MCF 10A (cell line): ENCODE results near the gene PAXX. TPM values are rescaled to one million over a fixed set of nuclear protein-coding genes. Genes with fewer than 3 reads are reported as not detected.

ENCODE experiments used
- BruUV-seq: library from RNA; stranded (reverse); fragments of 400-500 nt; replicated peaks from 2 replicates; lab custom pipeline; 2021; lab: Mats Ljungman, UMichigan
- CTCF ChIA-PET: fragments of 300-600 bp; sonication (Branson Sonifier 250); formaldehyde crosslinking; extraction: SDS; loops from one replicate; lab custom pipeline; 2021; ENCODE audit warnings: antibody characterized with exemption, inconsistent platforms; lab: Yijun Ruan, JAX
- POLR2A ChIA-PET: fragments of 300-600, 350-650 bp; sonication (Branson Sonifier 250); formaldehyde crosslinking; extraction: SDS; loops from one replicate; lab custom pipeline; 2020; ENCODE audit warnings: antibody characterized with exemption, inconsistent platforms; lab: Yijun Ruan, JAX
- DNase-seq: peaks from one replicate; pipeline ENCODE4 v3.0.0-alpha.2; 2018; ENCODE audit not compliant: unreplicated experiment
- H3K27ac Mint-ChIP-seq: one replicate; pipeline ENCODE4 v1.8.0; 2022; ENCODE audit warnings: mild to moderate bottlenecking, low read depth, mixed read lengths; ENCODE audit not compliant: unreplicated experiment
- H3K27me3 Mint-ChIP-seq: one replicate; pipeline ENCODE4 v1.8.0; 2022; ENCODE audit warnings: mixed read lengths; ENCODE audit not compliant: insufficient read depth, unreplicated experiment
- H3K36me3 Mint-ChIP-seq: one replicate; pipeline ENCODE4 v1.8.0; 2022; ENCODE audit warnings: mild to moderate bottlenecking, moderate library complexity, mixed read lengths; ENCODE audit not compliant: insufficient read depth, unreplicated experiment
- H3K4me1 Mint-ChIP-seq: one replicate; pipeline ENCODE4 v1.8.0; 2022; ENCODE audit warnings: mixed read lengths; ENCODE audit not compliant: insufficient read depth, unreplicated experiment
- H3K4me3 Mint-ChIP-seq: one replicate; pipeline ENCODE4 v1.8.0; 2022; ENCODE audit warnings: mild to moderate bottlenecking, moderate library complexity, mixed read lengths; ENCODE audit not compliant: unreplicated experiment
- H3K9me3 Mint-ChIP-seq: one replicate; pipeline ENCODE4 v1.8.0; 2022; ENCODE audit warnings: mixed read lengths; ENCODE audit not compliant: unreplicated experiment
- intact Hi-C: fragments of 100-400 bp; cut with micrococcal nuclease; formaldehyde crosslinking; loops from 2 replicates; pipeline ENCODE4 v1.14.1; 2022
- total RNA-seq: library from RNA; stranded (reverse); gene quantifications from 2 replicates; pipeline ENCODE4 v1.2.3, GENCODE V29; 2022
- TF ChIP-seq, protein P1 (sequence below): fragments of 200-600 bp; IDR thresholded peaks from one replicate; pipeline ENCODE4 v1.8.0; 2022; ENCODE audit warnings: antibody characterized with exemption, mild to moderate bottlenecking; ENCODE audit not compliant: unreplicated experiment

The PAXX gene
- total RNA-seq, 1 experiment from 2014 or later = 57.9 TPM

DNA sequence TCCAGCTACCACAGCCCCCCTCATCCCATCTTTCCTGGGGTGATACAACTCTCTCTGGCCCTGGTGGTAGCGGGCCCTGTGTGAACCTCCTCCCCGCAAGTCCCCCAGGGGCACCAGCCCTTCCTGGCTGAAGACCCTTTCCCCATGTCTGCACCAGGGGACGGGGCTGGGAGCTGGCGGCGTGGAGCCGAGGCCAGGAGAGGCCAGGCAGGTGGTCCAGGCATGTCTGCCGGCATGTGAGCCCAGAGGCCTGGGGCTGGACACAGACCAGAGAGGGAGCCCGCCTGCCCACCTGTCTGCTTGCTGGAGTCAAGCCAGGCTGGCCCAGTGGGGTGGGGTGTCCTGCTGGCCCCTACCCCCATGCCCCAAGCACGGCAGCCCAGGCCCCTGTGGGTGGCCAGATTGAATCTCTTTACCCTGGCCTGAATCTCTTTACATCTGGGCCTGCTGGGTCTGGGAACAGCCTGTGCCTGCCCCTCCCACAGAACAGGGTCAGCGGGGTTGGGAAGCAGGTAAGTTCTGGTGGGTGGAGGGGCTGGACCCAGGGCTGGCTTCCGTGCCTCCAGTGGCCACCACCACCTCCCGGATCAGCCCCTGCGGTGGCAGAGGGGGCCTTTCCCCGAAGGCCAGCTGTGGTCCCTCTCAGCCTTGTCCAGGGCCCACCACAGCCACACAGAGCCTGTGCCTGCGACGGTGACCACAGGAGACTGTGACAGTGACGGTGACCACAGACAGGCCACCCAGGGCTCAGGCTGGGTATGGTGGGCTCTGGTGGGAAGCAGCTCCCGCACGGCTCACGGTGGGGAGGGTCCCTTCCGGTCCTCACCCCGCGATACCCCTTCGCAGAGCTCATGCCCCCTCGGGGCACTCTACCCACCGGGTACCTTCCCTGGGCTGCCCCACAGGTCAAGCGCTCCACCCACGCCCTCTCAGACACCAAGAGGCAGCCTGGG lies 33.0 kb upstream of the PAXX start:
- H3K27me3 Mint-ChIP-seq = no peaks in the 10 kb centered on the region
- ChIA-PET POLR2A (interaction anchor here (0.8 to 1.5 kb wide), 2 partner anchors 11 to 180 kb away, joined by 3 to 5 read pairs; partner anchors contain the start of gene GRIN1), CTCF (interaction anchor here (0.7 to 1.1 kb wide), 3 partner anchors 70 to 76 kb away, joined by 3 read pairs; no protein-coding TSS in a partner anchor)
- TF ChIP-seq, protein P1, sequence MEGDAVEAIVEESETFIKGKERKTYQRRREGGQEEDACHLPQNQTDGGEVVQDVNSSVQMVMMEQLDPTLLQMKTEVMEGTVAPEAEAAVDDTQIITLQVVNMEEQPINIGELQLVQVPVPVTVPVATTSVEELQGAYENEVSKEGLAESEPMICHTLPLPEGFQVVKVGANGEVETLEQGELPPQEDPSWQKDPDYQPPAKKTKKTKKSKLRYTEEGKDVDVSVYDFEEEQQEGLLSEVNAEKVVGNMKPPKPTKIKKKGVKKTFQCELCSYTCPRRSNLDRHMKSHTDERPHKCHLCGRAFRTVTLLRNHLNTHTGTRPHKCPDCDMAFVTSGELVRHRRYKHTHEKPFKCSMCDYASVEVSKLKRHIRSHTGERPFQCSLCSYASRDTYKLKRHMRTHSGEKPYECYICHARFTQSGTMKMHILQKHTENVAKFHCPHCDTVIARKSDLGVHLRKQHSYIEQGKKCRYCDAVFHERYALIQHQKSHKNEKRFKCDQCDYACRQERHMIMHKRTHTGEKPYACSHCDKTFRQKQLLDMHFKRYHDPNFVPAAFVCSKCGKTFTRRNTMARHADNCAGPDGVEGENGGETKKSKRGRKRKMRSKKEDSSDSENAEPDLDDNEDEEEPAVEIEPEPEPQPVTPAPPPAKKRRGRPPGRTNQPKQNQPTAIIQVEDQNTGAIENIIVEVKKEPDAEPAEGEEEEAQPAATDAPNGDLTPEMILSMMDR = no peak
- BruUV-seq = no TSS peak
- H3K9me3 Mint-ChIP-seq = peaks cover 10% of the 10 kb centered on the region
- DNase-seq = no peak
- peaks cover 10% of the 10 kb centered on the region for H3K4me1 Mint-ChIP-seq
- H3K36me3 Mint-ChIP-seq = peaks cover 7% of the 10 kb centered on the region
- no peak overlapping the region for H3K4me3 Mint-ChIP-seq
- intact Hi-C loops = no loop called here
- peak overlapping the region; percentile 12 for H3K27ac Mint-ChIP-seq

DNA sequence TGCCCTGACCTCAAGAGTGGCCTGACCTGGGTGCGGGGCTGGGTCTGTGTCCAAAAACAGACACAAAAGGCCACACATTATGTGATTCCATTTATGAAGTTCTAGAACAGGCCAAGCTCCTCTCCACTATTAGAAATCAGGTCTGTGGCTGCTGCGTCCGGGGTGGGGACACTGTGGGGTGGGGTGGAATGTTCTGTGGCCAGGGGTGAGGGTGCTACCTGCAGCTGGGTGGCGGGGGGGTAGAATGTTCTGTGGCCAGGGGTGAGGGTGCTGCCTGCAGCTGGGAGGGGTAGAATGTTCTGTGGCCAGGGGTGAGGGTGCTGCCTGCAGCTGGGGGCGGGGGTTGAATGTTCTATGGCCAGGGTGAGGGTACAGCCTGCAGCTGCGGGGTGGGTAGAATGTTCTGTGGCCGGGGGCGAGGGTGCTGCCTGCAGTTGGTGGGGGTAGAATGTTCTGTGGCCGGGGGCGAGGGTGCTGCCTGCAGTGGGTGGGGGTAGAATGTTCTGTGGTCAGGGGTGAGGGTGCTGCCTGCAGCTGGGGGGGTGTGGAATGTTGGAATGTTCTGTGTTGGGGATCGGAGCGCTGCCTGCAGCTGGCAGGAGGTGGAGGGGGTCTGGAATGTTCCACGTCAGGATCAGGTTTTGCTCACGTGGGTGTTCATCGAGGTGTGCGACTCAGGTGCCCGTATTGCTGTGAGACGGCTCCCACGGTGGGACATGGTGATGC lies 31.8 kb upstream of the PAXX start:
- no TSS peak for BruUV-seq
- H3K27ac Mint-ChIP-seq = no peak overlapping the region
- ChIA-PET CTCF (interaction anchor here (1.1 kb wide), 2 partner anchors 69 to 75 kb away, joined by 3 read pairs; no protein-coding TSS in a partner anchor), POLR2A (interaction anchor here (1.5 kb wide), 1 partner anchor 12 kb away, joined by 5 read pairs; no protein-coding TSS in a partner anchor)
- peaks cover 7% of the 10 kb centered on the region for H3K36me3 Mint-ChIP-seq
- H3K9me3 Mint-ChIP-seq = peaks cover 10% of the 10 kb centered on the region
- H3K4me3 Mint-ChIP-seq = no peak overlapping the region
- peaks cover 10% of the 10 kb centered on the region for H3K4me1 Mint-ChIP-seq
- DNase-seq = no peak
- TF ChIP-seq, protein P1 = no peak
- intact Hi-C loops = no loop called here
- H3K27me3 Mint-ChIP-seq = no peaks in the 10 kb centered on the region

DNA sequence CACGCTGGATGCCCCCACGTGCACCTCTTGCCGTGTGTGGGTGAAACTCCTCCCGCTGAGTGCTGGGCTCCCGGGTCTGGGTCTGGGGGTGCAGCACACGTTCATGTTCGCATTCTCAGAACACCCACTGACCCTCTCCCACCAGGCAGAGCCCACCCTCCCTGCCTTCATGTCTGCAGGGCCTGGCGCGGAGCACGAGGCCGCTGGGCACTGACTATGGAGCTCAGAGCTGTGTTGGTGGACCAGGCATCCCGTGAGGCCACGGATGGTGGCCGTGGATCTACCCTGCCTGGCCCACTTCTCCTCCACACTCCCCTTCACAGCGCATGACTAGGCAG lies 31.3 kb upstream of the PAXX start:
- intact Hi-C loops = no loop called here
- POLR2A ChIA-PET = no interaction called here
- TF ChIP-seq, protein P1 = no peak
- Mint-ChIP-seq H3K9me3 (peaks cover 10% of the 10 kb centered on the region), H3K4me1 (peaks cover 10% of the 10 kb centered on the region), H3K4me3 (no peak overlapping the region), H3K27ac (no peak overlapping the region), H3K36me3 (peaks cover 7% of the 10 kb centered on the region), H3K27me3 (no peaks in the 10 kb centered on the region)
- CTCF ChIA-PET = no interaction called here
- DNase-seq = no peak
- BruUV-seq = no TSS peak
